AG09319 (cell line): ENCODE data around the gene C8B.
A peak's percentile ranks its signal among the peaks of the same experiment; 100 is the strongest.

Experiments
- DNase-seq: peaks from one replicate; pipeline ENCODE4 v3.0.0-alpha.2; 2010; ENCODE audit warnings: low read depth; ENCODE audit errors: extremely low read depth
- CTCF ChIP-seq: IDR thresholded peaks from 2 replicates; pipeline ENCODE4 v1.5.1; 2011; ENCODE audit warnings: low read depth, mild to moderate bottlenecking, inconsistent platforms, low read length, moderate library complexity

C8B gene

GRCh38 chr1:56948403-56949023 is 17.3 kb downstream of the C8B start:
- DNase-seq, result peak; percentile 14
- no peak for TF ChIP-seq CTCF

- DNase-seq, result no peak
- TF ChIP-seq CTCF, result no peak
Measured at GRCh38 chr1:56940039-56940438, 25.8 kb downstream of the C8B start.

DNA sequence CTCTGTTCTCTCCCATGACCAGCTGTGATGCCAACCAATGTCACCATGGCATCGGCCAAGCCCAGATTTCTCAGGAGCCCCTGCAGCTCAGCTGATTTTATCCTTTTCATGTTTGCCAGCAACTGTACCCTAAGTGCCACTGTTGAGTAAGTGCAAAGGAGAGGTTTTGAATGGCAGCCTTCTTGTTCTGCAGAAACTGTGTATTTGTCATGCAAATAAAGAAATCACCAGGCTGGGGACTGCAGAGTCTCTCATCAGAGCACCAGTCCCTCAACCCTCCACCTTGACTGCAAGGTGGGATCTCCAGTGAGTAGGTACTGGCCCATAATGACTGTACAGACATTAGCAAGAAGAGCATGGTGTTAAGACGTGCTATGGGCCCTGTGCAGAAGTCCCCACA is 26.6 kb downstream of the C8B start:
- TF ChIP-seq CTCF, result no peak
- no peak for DNase-seq

DNA sequence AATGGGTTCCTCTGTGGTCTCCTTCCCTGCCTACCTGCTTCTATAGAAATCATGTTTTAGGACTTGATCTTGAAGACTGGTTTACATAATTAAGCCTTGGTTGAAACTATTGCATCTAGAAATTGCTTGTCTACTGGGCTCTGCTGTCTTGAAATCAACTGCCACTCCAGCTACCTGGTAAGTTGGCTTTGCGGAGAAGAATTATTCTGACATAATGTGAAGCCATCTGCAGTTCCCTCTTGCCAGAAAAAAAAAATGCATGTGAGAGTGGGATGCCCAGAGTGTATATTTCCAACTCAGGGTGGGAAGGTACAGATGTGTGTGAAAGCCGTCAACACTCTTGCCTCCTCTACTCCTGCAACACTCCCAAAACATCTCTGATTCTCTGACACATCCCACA is 27.2 kb downstream of the C8B start:
- no peak for TF ChIP-seq CTCF
- no peak for DNase-seq

DNA sequence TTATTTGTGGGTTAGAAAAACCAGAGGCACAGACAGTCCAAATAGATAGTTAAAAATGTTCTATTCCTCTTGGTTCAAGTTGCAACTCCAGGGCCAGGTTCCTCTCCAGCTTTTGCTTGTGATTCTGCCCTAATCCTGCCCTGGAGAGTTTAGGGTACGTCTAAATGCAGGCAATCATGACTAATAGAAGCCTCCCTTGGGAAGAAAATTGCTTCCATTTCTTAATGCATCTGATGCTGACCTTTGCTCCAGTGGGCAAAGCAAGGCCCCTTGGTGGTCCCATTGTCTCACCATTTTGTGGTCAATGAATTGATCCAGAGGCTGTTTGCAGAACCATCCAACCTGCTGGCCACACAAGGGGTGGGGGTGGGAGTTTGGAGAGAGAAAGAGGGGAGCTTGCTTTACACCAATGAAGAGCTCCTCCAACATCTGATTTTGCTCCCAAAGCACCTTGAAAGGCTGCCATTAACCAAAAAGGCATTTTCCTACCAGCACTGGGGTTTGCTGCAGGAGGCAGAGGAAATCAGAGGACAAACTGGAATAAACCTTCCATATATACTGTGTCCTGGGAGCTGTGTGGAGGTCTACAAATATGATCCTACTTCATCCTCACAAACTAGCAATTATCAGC is 31.3 kb downstream of the C8B start:
- no peak for TF ChIP-seq CTCF
- DNase-seq, result peak; percentile 27

GRCh38 chr1:56933606-56934005 is 32.2 kb downstream of the C8B start:
- no peak for DNase-seq
- TF ChIP-seq CTCF, result no peak

DNA sequence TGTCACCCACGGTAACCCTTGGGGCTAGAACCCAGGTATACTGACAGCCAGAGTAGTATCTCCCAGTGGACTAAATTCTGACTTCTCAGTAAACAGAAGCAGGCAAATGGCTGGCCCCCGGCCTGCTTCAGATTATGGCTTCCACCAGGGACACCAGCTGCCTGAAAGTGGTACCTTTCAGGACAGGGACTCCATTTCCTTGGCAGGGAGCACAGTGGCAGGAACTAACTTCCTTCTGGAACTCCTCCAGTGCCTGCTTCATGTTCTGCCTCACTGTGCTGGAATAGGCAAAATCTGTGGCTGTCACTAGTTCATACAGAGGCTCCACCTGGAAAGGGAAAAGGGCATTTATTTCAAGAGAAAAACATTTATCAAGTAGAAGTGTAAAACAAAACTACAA is 32.7 kb downstream of the C8B start:
- no peak for DNase-seq
- no peak for TF ChIP-seq CTCF
